ENCODE measurements around the gene GNPTG. TPM values are rescaled to one million over a fixed set of nuclear protein-coding genes. Genes with fewer than 3 reads are reported as not detected.

Gene GNPTG
- total RNA-seq, 1 experiment from 2014 or later: 29.4 TPM

- peaks cover 13 to 20% of the 10 kb centered on the region in 2 experiments for H3K4me1 Mint-ChIP-seq
- H3K56ac ChIP-seq (ENCODE audit: insufficient read length, low read depth, low read length): no peak overlapping the region
- peaks cover 13% of the 10 kb centered on the region for H3K23me2 ChIP-seq (ENCODE audit: insufficient read length, low read depth, low read length, poor library complexity, severe bottlenecking)
- H2AFZ ChIP-seq (ENCODE audit: low read length): no peak overlapping the region
- no peak overlapping the region for H2AK5ac ChIP-seq (ENCODE audit: insufficient read length, low read length)
- no peaks in the 10 kb centered on the region for H3K27me3 Mint-ChIP-seq (ENCODE audit: low read depth)
- no peak overlapping the region for H2BK120ac ChIP-seq (ENCODE audit: low read depth, low read length, poor library complexity, severe bottlenecking)
- H4K20me1 ChIP-seq (ENCODE audit: control insufficient read depth, insufficient read depth, insufficient read length): peaks cover 5% of the 10 kb centered on the region
- no peak overlapping the region for H3K27ac ChIP-seq (ENCODE audit: insufficient read length, low read depth, low read length)
- peak overlapping the region; percentile 40 to 85 (median 44); a peak in 3 of 7 replicates for H3K27ac Mint-ChIP-seq
- no peak overlapping the region for H4K5ac ChIP-seq (ENCODE audit: insufficient read length, low read depth, low read length)
- H3K79me1 ChIP-seq (ENCODE audit: insufficient read depth, low read depth, low read length, poor library complexity, severe bottlenecking): peaks cover 9% of the 10 kb centered on the region
- no peak overlapping the region for H3K9ac ChIP-seq (ENCODE audit: extremely low read depth, insufficient read length, low read length)
- H2BK15ac ChIP-seq (ENCODE audit: low read depth, low read length): no peak overlapping the region
- TF ChIP-seq, protein P1, sequence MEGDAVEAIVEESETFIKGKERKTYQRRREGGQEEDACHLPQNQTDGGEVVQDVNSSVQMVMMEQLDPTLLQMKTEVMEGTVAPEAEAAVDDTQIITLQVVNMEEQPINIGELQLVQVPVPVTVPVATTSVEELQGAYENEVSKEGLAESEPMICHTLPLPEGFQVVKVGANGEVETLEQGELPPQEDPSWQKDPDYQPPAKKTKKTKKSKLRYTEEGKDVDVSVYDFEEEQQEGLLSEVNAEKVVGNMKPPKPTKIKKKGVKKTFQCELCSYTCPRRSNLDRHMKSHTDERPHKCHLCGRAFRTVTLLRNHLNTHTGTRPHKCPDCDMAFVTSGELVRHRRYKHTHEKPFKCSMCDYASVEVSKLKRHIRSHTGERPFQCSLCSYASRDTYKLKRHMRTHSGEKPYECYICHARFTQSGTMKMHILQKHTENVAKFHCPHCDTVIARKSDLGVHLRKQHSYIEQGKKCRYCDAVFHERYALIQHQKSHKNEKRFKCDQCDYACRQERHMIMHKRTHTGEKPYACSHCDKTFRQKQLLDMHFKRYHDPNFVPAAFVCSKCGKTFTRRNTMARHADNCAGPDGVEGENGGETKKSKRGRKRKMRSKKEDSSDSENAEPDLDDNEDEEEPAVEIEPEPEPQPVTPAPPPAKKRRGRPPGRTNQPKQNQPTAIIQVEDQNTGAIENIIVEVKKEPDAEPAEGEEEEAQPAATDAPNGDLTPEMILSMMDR (conservative IDR thresholded peaks at IDR 0.05): no peak
- no peaks in the 10 kb centered on the region; the same call in 1 of the 2 replicates for H3K4me1 ChIP-seq (ENCODE audit: insufficient read depth, low read length)
- H2BK12ac ChIP-seq (ENCODE audit: insufficient read length, low read depth, low read length): no peak overlapping the region
- no peak overlapping the region for H3K18ac ChIP-seq (ENCODE audit: insufficient read length, low read depth, low read length)
- peaks cover 41 to 60% (median 55%) of the 10 kb centered on the region in 3 experiments for H3K36me3 Mint-ChIP-seq (ENCODE audit: insufficient read depth in 1 of 3, low read depth in 3 of 3)
- peak overlapping the region; percentile 20 to 22; a peak in 2 of 5 replicates for H3K4me3 Mint-ChIP-seq
- H3K27me3 ChIP-seq (ENCODE audit: insufficient read depth, low read length): no peaks in the 10 kb centered on the region
- no peaks in the 10 kb centered on the region for H3K9me3 ChIP-seq (ENCODE audit: control insufficient read depth, low read depth, low read length)
- H3K14ac ChIP-seq (ENCODE audit: insufficient read depth, low read length): no peak overlapping the region
- H3K79me2 ChIP-seq (ENCODE audit: insufficient read depth, low read length): peaks cover 47% of the 10 kb centered on the region
- H2BK5ac ChIP-seq (ENCODE audit: insufficient read length, low read length): no peak overlapping the region
- no peak overlapping the region for H4K91ac ChIP-seq (ENCODE audit: insufficient read length, low read depth, low read length)
- H2BK20ac ChIP-seq (ENCODE audit: low read depth, low read length, poor library complexity, severe bottlenecking): no peak overlapping the region
- H4K8ac ChIP-seq (replicated peaks; ENCODE audit: insufficient read length, low read depth, low read length): no peak overlapping the region
- no CpG with 5 or more reads among the region's 15 CpGs for WGBS (ENCODE audit: extremely low coverage, insufficient read length, low lambda C conversion rate)
- H3T11ph ChIP-seq (ENCODE audit: low read length): no peak overlapping the region
- no peak for DNase-seq
- no peak overlapping the region for H3K4me2 ChIP-seq (ENCODE audit: insufficient read depth, insufficient read length, low read length)
- H3K9me3 Mint-ChIP-seq: peaks cover 4 to 6% of the 10 kb centered on the region in 2 experiments
- H3K23ac ChIP-seq (ENCODE audit: insufficient read length, low read depth, low read length): no peak overlapping the region
- no peak overlapping the region for H3K4ac ChIP-seq (ENCODE audit: low read depth, low read length)
Observed at GRCh38 chr16:1312903-1313302, 38.8 kb upstream of the GNPTG start.
